CD4-positive, alpha-beta T cell treated with Interleukin-2 at 100 ng/mL for 4 hours (primary cell): Measurements from ENCODE around the gene SRPRA.
A peak's percentile ranks its signal among the peaks of the same experiment; 100 is the strongest.
"Not testable (repeated sequence)": the region's sequence is repeated elsewhere in the genome, so short reads cannot be mapped to it uniquely, and the experiment has no call there.

Experiments used
- DNase-seq: peaks from one replicate; pipeline ENCODE4 v3.0.0-alpha.2; 2020; ENCODE audit warnings: low spot score

The SRPRA gene

DNA sequence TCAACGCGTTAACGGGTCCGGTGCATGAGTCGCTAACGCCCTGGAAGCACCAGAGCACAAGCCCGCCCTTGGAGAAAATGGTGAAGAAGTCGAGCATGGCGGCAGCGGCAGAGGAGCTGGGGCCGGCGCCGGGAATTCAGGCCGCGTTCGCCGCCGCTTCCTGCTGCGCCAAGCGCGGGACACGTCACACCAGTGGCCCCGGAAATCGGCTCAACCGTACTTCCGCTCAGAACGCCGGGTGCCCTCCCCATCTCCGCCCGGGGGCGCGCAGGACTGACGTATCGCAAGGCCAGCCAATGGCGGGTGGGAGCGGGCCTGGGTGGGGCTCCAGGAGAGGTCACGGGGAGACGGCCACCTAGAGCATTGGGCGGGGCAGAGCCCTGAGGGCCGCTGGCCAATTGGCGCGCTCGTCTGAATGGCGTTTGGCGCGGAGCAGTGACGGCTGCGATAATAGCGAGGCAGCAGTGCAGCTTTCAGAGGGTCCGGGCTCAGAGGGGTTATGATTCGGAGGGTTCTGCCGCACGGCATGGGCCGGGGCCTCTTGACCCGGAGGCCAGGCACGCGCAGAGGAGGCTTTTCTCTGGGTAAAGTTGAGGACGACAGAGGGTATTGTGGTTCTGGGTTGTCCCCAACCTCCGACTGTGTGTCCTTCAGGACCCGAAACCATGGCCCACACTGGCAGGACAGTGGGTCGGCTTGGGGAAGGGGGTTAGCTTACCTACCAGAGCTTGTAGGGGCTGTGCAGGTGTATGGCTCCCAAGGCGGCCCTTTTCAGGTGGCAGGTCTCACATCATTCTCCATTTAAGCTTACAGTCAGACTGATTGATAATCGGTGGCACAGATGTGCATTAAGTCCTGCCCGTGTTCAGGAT, at the start of gene SRPRA, which contains the start of gene FOXRED1:
Gene SRPRA, minus strand, starts transcription at position 188 of the 872 bp plus-strand sequence. Its CDS starts 91 bp downstream, at position 97.
Gene FOXRED1, plus strand, starts transcription at position 447 of the 872 bp plus-strand sequence. Its CDS starts 53 bp downstream, at position 500.
- peak; percentile 99 for DNase-seq

DNA sequence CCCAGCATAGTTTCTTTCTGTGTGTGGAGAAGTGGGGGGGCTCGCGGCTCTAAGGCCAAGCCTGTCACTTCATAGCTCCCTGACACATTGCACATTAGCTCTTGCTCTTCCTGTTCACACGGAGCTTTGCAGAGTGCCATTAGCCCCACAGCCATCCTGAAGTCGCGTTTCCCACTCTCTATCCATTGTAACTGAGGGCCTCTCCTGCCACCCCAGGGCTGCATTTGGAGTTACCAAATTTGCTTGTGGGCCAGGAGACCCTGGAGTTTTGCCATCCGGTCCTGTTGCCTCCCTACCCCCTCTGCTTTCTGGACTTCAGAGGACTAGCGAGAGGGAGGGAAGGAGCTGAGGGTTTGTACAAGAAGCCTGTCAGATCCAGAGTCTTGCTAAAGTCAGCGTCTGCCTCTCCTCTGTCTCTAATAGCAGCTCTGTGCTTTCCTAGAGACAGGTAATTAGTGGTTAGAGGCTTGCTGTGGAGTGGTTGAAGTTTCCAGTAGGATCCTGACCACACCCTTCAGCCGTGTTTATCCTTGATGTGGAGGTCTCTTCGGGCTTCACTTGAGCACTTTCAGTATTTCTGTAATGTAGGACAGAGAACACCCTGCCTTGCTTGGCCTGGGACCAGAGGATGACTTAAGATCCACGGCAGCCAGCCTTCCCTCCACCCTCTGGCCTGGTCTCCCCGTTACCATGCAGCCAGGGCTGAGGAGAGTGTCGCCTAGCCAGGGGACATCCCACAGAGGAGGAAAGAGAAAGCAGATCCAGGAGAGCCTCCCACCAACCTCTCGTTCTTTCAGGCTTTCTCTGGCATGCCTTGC, 49.3 kb upstream of the SRPRA start:
- peak; percentile 22 for DNase-seq

DNA sequence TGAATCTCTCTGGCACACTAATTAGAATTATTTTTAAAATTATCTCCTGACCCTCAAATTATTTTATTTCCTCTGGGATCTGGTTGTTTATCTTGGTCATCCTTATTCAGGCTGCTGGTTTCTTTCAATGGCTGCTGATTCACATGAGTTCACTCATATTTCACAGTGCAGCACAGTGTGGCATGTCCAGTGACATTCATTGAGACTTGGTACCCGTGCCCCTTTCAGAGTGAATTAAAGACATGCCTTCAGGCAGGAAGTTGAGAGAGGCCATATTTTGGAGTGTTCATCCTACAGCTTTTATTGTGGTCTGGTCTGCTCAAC, 48.7 kb upstream of the SRPRA start:
- no peak for DNase-seq

DNA sequence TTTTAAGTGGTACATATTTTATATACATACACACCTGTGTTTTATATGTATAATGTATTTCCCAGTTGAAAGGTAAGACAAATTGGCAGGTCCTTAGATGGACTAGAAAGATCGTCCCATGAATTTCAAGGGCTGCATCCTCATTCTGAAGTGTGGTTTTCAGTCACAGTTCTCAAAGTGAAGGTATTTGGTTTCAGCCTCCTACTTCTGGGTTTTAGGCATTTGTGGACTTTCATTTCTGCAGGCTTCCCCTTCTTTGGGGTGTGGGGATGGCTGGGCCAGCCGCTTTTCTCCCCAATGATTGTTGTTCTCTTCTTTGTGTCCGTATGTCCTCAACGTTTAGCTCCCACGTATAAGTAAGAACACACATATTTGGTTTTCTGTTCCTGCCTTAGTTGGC, 45.1 kb upstream of the SRPRA start:
- DNase-seq, result no peak

DNA sequence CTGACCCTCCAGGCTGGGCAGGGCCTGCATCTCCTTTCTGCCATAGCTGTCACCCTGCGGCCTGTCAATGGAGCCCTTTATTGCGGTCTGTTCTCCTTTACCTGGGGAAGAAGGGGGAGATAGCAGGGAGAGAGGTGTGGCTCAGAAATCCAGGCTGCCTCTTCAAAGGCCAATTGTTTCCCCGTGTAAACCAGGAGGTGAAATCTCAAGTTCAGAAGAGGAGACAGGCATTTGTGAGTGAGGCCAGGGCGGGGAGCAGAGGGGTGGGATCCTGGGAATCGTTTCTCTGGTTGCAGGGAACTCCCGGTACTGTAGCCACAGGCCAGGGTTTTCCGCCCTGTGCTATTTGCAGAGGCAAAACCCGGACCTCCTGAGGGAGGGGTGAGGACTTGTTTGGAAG, 44.3 kb upstream of the SRPRA start:
- DNase-seq, result no peak

DNA sequence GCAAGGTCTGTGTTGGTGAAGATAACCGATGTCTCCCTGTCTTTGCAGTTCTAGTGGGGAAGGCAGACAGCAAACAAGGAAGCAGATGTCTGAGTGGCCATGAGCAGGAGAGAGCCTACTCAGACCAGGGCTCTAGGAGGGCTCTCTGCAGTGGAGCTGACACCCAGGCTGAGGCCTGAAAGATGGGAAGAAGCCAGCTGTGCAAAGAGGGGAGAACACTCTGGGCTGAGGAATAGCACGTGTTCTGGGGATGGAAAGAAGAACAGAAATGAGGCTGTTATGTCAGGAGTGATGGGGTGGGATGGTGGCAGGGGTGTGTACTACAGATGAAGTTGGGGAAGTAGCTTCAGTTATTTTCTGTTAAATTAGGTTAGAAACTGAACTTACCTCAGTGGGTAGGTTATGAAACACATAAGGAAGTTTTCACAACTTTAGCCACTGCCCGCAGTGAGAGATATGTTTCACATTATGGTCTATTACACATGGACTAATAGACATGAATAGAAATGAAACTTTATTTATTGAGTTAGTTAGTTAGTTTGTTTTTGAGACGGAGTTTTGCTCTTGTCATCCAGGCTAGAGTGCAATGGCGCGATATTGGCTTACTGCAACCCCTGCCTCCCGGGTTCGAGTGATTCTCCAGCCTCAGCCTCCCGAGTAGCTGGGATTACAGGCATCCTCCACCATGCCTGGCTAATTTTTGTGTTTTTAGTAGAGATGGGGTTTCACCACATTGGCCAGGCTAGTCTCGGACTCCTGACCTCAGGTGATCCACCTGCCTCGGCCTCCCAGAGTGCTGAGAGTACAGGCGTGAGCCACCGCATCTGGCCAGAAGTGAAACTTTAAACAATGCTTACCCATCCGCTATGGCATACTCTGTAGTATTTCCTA, 43.0 kb upstream of the SRPRA start:
- DNase-seq, result no peak

DNA sequence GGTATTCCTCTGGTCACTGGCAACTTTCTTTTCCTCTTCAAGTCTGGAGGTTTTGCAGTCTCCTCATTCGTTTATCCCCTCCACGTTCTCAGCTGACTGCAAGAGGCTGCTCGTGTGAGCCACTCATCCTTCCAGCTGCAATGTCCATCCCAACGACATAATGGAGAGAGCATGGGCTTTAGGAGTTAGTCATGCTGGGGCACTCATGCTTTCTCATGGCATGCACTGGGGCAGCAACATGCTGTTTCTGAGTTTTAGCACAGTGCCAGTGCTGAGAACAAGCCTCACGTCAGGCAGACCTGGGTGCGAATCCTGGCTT, 42.3 kb upstream of the SRPRA start:
- no peak for DNase-seq

- peak; percentile 62 for DNase-seq
Measured at GRCh38 chr11:126310200-126310991, 41.7 kb upstream of the SRPRA start.

DNA sequence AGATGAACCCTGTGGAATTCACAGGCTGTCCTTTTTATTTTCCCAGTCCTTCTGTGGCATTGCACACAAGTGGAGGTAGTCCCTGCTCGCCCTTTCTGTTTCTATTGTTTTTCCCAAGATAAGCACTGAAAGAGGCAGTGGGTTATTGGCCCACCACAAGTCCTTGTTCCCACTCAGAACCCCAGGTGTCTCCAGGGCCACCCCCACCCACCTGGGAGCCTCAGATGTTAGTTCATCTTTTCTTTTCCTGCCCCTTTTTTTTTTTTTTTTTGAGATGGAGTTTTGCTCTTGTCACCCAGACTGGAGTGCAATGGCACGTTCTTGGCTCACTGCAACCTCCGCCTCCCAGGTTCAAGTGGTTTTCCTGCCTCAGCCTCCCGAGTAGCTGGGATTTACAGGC, 40.1 kb upstream of the SRPRA start:
- not testable (repeated sequence) for DNase-seq

- no peak for DNase-seq
Measured at GRCh38 chr11:126308271-126308671, 39.6 kb upstream of the SRPRA start.

DNA sequence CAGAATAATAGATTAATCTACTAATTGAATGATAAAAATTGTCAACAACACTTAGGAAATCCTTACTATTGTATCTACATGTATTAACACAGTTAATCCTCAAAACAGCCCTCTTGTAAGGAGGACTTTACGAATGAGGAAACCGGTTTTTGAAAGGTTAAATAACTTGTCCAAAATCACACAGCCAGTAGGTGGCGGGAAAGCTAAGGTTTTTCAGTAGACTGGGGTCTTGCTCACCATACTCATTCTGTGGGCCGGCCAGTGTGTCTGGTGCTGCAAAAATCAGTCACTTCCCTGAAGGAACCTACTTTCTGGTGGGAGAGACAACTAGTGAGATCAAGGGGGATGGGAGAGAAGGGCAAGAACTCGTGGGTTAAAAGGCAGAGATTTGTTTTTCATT, 39.0 kb upstream of the SRPRA start:
- no peak for DNase-seq

DNA sequence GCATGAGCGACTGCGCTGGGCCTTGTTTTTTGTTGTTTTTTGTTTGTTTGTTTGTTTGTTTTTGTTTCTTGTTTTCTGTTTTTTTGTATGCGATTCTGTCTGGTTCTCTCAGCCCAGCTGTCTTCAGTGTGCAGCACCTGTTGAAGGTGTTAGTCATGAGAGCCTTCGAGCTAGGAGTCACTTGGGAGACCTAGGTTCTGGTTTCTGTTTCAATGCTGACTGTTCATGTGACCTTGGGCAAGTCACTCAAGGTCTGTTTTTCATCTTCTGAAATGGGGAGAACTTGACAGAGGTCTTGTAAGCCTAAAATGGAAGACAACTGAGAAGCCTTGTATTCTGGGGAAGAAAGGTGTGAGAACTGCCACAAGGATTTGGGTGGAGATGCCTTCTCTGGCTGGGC, 37.0 kb upstream of the SRPRA start:
- peak; percentile 39 for DNase-seq

DNA sequence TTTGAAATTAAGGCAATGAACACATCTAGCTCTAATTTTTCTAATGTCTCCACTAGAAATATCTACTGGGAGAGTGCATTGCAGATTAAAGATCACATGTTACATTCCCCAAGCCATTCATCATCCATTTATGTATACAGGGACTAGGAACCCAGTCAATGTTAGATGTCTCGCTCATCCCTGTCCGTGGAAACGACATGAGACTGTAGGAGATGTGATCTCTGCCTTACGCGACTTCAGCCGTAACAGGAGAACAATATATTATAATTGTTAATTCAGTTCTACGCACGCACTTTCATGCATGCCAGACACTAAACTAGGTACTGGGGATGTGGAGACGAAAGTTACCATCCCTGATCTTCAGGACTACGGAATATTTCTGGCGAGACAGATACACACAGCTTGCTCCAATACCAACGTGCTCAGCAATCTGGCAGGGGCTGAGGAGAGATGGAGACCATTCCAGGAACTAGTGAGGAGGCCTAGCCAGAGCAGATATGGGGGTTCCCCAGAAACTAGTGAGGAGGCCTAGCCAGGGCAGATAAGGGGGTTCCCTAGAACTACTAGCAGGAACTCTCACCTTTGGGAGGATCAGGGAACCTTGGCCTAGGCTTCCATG, 35.9 kb upstream of the SRPRA start:
- no peak for DNase-seq

DNA sequence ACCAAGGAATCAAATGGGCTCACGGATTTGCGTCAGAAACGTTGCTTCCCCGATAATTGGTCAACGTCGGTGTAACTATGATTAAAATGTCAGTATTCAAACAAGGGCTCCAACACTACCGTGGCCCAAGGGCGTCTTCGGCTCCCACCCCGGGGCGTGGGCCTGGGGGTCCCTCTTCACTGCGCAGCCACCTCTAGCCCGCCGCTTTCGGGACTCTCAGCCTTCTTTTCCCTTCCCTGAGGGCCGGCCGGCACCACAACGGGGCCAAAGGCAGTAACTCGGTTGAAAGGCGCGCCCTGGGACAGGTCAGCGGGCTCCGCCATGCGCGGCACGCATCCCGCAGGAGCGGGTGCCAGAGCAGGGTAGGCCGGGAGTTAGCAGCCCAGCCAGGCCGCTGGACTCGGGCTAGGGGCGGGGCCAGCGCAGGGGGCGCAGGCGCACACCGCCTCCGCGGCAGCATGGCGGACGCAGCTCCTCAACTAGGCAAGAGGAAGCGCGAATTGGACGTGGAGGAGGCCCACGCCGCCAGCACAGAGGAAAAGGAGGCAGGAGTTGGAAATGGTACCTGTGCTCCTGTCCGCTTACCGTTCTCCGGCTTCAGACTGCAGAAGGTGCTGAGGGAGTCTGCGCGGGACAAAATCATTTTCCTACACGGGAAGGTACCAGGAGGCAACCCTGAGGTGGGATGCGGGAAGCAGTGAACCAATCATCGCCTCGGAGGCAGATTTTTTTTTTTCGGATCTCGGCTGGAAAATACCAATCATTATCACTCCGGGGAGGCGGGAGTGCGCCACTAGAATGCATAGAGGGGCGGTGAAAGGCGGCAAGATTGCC, 35.1 kb upstream of the SRPRA start, which contains the start of gene DCPS:
Gene DCPS, plus strand, starts transcription at position 438 of the 834 bp plus-strand sequence. Its CDS starts 21 bp downstream, at position 459.
- DNase-seq, result peak; percentile 85

DNA sequence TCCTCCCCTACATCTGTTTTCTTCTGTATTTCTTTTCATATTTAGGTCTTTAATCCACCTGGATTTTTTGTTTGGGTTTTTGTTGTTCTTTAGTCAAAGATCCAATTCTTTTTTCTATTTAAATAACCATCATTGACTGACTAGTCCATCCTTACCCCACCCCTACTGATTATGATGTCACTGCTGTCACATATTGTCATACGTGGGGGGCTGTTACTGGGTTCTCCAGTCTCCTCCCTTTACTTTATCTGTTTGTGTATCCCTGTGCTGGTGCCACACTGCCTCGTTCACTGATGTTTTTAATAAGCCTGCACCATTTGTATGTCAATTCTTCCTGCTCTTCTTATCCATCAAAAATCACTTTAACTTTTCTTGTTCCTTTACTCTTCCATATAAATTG, 28.3 kb upstream of the SRPRA start:
- no peak for DNase-seq

DNA sequence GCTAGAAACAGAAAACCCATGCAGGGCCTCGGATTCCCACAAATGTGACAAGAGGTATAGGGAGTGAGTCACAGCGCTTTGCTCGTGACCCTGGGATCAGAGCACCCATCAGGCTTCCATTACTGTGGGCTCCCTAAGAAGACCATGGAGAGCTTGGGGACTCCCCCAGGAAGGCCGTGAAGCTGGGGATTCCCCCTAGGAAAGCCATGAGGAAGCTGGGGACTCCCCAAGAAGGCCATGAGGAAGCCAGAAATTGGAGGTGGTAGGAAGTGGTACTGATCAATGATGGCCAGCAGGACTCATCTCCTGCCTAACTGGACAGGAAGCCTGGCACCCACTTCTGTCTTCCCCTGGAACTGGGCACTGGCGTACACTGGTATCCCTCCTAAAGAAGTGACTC, 25.0 kb upstream of the SRPRA start:
- no peak for DNase-seq

DNA sequence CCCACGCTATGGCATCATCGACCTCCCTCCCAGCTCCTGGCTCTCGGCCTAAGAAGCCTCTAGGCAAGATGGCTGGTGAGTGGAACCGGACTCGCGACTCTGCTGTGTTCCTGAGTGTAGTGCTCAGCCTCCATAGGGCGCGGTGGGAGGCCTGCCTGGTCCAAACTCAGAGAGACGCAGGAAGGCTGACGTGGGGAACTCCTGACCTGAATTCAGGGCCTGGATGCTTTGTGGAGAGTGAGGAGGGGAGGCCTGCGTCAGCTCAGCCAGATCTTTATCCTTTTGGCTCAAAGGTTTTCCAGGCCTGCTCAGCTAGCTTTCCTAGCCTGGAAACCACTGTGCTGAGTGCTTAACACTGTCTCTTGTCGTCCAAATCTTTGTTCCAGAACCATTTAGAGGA, 22.2 kb upstream of the SRPRA start:
- no peak for DNase-seq

DNA sequence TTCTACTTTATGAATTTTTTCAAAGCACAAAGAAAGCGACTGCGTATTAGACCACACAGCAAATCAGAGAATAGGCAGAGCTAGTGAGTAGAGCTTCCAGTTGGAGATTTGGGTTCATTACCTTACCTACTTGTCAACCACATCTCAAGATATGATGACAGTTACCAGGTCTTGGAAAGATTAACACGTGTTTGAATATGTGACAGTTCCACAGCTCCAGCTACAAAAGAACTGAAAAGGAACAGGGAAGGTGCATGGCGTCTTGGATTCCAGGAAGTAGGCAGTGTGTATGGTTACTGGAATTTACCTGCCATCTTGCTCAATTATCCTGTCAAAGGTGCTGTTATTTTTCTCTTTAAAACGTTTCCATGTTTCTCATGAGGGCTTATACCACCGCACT, 19.5 kb upstream of the SRPRA start:
- DNase-seq, result no peak

GRCh38 chr11:126284829-126285228, 16.1 kb upstream of the SRPRA start:
- peak; percentile 91 for DNase-seq
